ENCODE measurements around the gene NFIC. TPM values are rescaled to one million over a fixed set of nuclear protein-coding genes. Genes with fewer than 3 reads are reported as not detected.

NFIC gene
- polyA plus RNA-seq, 1 experiment, result 5.0 TPM

DNA sequence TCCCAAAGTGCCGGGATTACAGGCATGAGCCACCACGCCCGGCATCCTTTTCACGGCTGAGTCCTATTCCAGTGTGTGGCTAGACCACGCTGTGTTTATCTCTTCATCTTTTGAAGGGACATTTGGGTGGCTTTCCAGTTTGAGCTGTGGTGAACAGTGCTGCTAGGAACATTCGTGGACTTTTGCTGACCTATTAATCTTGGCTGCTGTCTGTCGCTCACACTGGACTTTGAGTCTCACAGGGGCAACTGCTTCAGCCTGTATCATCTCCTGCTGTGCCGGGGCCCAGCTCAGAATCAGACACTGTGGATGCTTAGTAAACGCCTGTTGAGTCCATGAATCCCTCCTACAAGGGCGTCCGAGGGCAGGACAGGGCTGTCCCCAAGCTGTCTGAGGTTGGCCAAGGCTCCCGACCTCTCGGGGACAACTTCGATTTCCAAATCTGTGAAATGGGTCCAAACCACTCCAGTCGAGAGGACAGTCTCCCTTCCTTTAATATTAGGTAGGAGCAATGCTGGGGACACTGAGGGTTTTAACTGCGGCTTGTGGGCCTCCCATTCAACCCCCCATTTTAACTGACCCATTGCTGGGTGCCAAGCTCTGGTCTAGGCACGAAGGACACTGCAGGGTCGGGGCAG lies 65.5 kb downstream of the NFIC start:
- Histone ChIP-seq H3K4me3 (ENCODE audit: low read depth, low read length) (no peak overlapping the region), H3K36me3 (ENCODE audit: control insufficient read depth, insufficient read depth, low read length) (peaks cover 24% of the 10 kb centered on the region), H3K27me3 (ENCODE audit: control insufficient read depth, insufficient read depth, low read length) (no peaks in the 10 kb centered on the region)
- TF ChIP-seq, protein P1, sequence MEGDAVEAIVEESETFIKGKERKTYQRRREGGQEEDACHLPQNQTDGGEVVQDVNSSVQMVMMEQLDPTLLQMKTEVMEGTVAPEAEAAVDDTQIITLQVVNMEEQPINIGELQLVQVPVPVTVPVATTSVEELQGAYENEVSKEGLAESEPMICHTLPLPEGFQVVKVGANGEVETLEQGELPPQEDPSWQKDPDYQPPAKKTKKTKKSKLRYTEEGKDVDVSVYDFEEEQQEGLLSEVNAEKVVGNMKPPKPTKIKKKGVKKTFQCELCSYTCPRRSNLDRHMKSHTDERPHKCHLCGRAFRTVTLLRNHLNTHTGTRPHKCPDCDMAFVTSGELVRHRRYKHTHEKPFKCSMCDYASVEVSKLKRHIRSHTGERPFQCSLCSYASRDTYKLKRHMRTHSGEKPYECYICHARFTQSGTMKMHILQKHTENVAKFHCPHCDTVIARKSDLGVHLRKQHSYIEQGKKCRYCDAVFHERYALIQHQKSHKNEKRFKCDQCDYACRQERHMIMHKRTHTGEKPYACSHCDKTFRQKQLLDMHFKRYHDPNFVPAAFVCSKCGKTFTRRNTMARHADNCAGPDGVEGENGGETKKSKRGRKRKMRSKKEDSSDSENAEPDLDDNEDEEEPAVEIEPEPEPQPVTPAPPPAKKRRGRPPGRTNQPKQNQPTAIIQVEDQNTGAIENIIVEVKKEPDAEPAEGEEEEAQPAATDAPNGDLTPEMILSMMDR (IDR thresholded peaks at IDR 0.05; ENCODE audit: insufficient read depth, low read depth, low read length), result no peak
- CTCF ChIA-PET, result interaction anchor here (0.8 to 4.2 kb wide), 5 partner anchors 11 to 105 kb away, joined by 3 to 41 read pairs (median 5); no protein-coding TSS in a partner anchor
- POLR2A ChIA-PET, result no interaction called here
- DNase-seq (ENCODE audit: low read depth), result no peak

DNA sequence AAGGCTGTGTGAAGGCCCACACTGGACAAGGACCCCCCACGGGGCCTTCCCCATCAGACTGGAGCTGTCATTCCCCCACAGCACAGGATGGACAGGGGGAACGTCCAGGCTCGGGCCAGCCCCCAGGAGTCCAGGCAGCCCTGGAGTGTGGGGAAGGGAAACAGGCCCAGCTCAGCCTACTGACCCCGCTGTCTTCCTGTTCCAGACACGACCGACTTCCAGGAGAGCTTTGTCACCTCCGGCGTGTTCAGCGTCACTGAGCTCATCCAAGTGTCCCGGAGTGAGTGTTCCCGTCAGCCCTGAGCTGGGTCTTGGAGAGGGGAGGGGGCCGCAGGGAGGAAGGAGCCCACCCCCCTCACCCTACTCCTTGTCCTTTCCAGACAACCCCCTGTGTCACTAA lies 66.9 kb downstream of the NFIC start:
- ChIA-PET POLR2A (no interaction called here), CTCF (interaction anchor here (1.3 kb wide), 2 partner anchors 39 to 69 kb away, joined by 4 to 6 read pairs; no protein-coding TSS in a partner anchor)
- Histone ChIP-seq H3K4me3 (ENCODE audit: low read depth, low read length) (no peak overlapping the region), H3K27me3 (ENCODE audit: control insufficient read depth, insufficient read depth, low read length) (no peaks in the 10 kb centered on the region), H3K36me3 (ENCODE audit: control insufficient read depth, insufficient read depth, low read length) (peaks cover 26% of the 10 kb centered on the region)
- no peak for DNase-seq (ENCODE audit: low read depth)
- TF ChIP-seq, protein P1 (IDR thresholded peaks at IDR 0.05; ENCODE audit: insufficient read depth, low read depth, low read length), result no peak

DNA sequence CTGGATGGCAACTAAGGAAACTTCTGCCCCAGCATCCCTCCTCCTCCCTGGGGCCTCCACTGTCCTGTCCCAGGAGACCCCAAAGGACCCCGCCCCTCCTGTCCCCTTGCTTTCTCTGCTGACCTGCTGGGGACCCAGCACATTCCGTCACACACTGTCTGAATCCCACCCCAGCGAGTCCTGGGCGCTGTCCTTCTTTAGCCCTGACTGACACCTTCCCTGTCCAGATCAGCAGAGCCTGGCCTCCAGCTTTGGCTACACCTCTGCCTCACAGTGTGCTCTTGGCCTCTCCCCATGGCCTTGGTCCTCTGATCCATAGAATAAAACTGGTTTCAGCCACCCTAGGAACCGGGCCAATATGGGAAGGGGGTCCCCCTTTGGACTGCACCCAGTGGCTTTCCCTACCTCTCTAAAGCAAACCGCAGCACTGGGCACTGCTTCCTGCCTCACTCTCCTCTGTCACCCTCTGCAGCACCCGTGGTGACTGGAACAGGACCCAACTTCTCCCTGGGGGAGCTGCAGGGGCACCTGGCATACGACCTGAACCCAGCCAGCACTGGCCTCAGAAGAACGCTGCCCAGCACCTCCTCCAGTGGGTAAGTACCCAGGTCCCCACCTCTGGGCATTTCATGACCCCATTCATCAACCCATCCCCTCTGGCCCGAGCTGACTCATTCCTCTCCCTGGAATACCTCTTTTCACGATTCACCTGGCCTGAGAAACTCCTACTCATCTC lies 67.6 kb downstream of the NFIC start:
- DNase-seq (ENCODE audit: low read depth), result no peak
- Histone ChIP-seq H3K36me3 (ENCODE audit: control insufficient read depth, insufficient read depth, low read length) (peaks cover 30% of the 10 kb centered on the region), H3K27me3 (ENCODE audit: control insufficient read depth, insufficient read depth, low read length) (no peaks in the 10 kb centered on the region), H3K4me3 (ENCODE audit: low read depth, low read length) (no peak overlapping the region)
- TF ChIP-seq, protein P1 (IDR thresholded peaks at IDR 0.05; ENCODE audit: insufficient read depth, low read depth, low read length), result no peak
- ChIA-PET POLR2A (no interaction called here), CTCF (interaction anchor here (1.3 to 1.4 kb wide), 3 partner anchors 38 to 69 kb away, joined by 4 to 6 read pairs (median 4); no protein-coding TSS in a partner anchor)

DNA sequence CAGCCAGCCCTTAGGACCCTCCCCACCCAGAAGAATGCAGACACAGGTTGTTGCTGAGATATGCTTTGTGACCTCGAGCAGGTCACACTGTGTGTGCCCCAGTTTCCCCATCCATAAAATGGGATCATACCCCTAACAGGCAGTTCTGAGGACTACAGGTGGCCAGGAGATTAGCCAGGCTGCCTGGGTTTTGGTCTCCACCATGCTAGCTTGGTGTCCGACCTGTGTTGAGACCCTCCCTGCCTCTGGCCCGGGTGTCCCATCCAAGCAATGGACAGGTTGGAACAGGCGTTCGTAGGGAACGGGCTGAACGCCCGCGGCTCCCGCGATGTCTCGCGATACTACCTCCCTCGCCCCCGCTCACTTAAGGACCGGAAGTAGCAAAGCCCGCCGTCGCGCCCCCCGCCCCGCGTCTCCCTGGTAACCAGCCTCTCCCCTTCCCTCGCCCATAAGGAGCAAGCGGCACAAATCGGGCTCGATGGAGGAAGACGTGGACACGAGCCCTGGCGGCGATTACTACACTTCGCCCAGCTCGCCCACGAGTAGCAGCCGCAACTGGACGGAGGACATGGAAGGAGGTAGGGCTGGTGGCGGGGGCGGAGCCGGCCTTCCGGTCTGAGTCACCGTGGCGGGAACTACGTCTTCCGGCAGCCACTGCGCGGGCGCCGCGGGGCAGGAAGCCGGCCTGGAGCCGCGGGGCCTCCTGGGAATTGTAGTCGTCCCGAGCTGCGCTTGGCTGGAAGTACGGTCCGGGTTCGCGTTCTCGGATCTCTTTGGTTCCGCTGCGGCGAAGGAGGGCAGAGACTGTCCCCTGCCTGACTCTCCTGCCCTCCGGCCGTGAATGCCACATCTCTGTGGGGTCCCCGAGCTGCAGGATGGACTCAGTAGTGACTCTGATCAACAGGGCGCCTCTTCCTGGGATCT lies 68.5 kb downstream of the NFIC start:
- TF ChIP-seq, protein P1 (IDR thresholded peaks at IDR 0.05; ENCODE audit: insufficient read depth, low read depth, low read length), result peak; percentile 1; the same call in 1 of the 2 replicates
- CTCF ChIA-PET, result interaction anchor here (1.4 kb wide), 1 partner anchor 38 kb away, joined by 4 read pairs; no protein-coding TSS in a partner anchor
- Histone ChIP-seq H3K36me3 (ENCODE audit: control insufficient read depth, insufficient read depth, low read length) (peaks cover 30% of the 10 kb centered on the region), H3K27me3 (ENCODE audit: control insufficient read depth, insufficient read depth, low read length) (no peaks in the 10 kb centered on the region), H3K4me3 (ENCODE audit: low read depth, low read length) (peak overlapping the region; percentile 18)
- POLR2A ChIA-PET, result no interaction called here
- peak; percentile 69 for DNase-seq (ENCODE audit: low read depth)
